OCI-LY7 (cell line): ENCODE results near the gene METAP2. TPM values are rescaled to one million over a fixed set of nuclear protein-coding genes. Genes with fewer than 3 reads are reported as not detected.
A peak's percentile ranks its signal among the peaks of the same experiment; 100 is the strongest.

Source experiments
- BruUV-seq: library from RNA; stranded (reverse); fragments of 400-500 nt; replicated peaks from 2 replicates; lab custom pipeline; 2021; lab: Mats Ljungman, UMichigan
- CTCF ChIA-PET: fragments of 300-600 bp; sonication (Branson Sonifier 250); formaldehyde crosslinking; loops from one replicate; lab custom pipeline; 2022; ENCODE audit warnings: antibody characterized with exemption; ENCODE audit not compliant: unreplicated experiment; lab: Charles Lee
- POLR2A ChIA-PET: fragments of 300-600 bp; sonication (Branson Sonifier 250); formaldehyde crosslinking; loops from one replicate; lab custom pipeline; 2022; ENCODE audit warnings: antibody characterized with exemption; lab: Charles Lee
- DNase-seq: peaks from one replicate; pipeline ENCODE4 v3.0.0-alpha.2; 2015; ENCODE audit warnings: low spot score
- H2AFZ ChIP-seq: fragments of 200-600 bp; sonication (generic), shearing (Covaris generic); 2 replicates; pipeline ENCODE4 v1.6.1; 2014; ENCODE audit warnings: mild to moderate bottlenecking, antibody characterized with exemption, low read length, moderate library complexity
- H3K27ac ChIP-seq: fragments of 200-600 bp; sonication (generic); 2 replicates; pipeline ENCODE4 v1.5.1; 2014; ENCODE audit warnings: mixed run types, low read depth, mild to moderate bottlenecking, moderate library complexity, low read length, inconsistent platforms; ENCODE audit not compliant: poor library complexity, severe bottlenecking
- H3K36me3 ChIP-seq: fragments of 200-600 bp; sonication (generic); 2 replicates; pipeline ENCODE4 v1.6.1; 2014; ENCODE audit warnings: mild to moderate bottlenecking, antibody characterized with exemption, low read length, moderate library complexity, mixed read lengths; ENCODE audit not compliant: insufficient read depth
- H3K4me1 ChIP-seq: fragments of 200-600 bp; sonication (generic); 2 replicates; pipeline ENCODE4 v1.5.1; 2014; ENCODE audit warnings: mild to moderate bottlenecking, low read length; ENCODE audit not compliant: insufficient read depth, poor library complexity, severe bottlenecking
- H3K4me2 ChIP-seq: fragments of 200-600 bp; sonication (generic); 2 replicates; pipeline ENCODE4 v1.6.1; 2014; ENCODE audit warnings: mild to moderate bottlenecking, low read length
- H3K4me3 ChIP-seq: fragments of 200-600 bp; sonication (generic); 2 replicates; pipeline ENCODE4 v1.5.1; 2014; ENCODE audit warnings: mild to moderate bottlenecking, low read depth, low read length; ENCODE audit not compliant: poor library complexity, severe bottlenecking
- H3K79me2 ChIP-seq: fragments of 200-600 bp; sonication (generic); 2 replicates; pipeline ENCODE4 v1.6.1; 2016; ENCODE audit warnings: low read depth, mild to moderate bottlenecking, low read length, moderate library complexity, mixed read lengths; ENCODE audit not compliant: insufficient read depth
- H3K9me2 ChIP-seq: fragments of 200-600 bp; sonication (generic); 2 replicates; pipeline ENCODE4 v1.6.1; 2016; ENCODE audit warnings: mild to moderate bottlenecking, low read length, mixed read lengths; ENCODE audit not compliant: insufficient read depth
- H3K9me3 ChIP-seq: fragments of 200-600 bp; sonication (generic); 2 replicates; pipeline ENCODE4 v1.6.1; 2014; ENCODE audit warnings: mild to moderate bottlenecking, mixed run types, low read length, mixed read lengths
- H4K20me1 ChIP-seq: fragments of 200-600 bp; sonication (generic); 2 replicates; pipeline ENCODE4 v1.6.1; 2014; ENCODE audit warnings: mild to moderate bottlenecking, antibody characterized with exemption, low read length, moderate library complexity, mixed read lengths; ENCODE audit not compliant: insufficient read depth
- EZH2phosphoT487 ChIP-seq: fragments of 200-600 bp; sonication (generic); IDR thresholded peaks from 2 replicates; pipeline ENCODE4 v1.6.1; 2018; ENCODE audit warnings: low read depth, borderline replicate concordance, mild to moderate bottlenecking, mixed run types, antibody characterized with exemption, low read length, moderate library complexity, mixed read lengths
- intact Hi-C: fragments of 100-400 bp; cut with micrococcal nuclease; formaldehyde crosslinking; loops from one replicate; pipeline ENCODE4 v1.10.0; 2022; ENCODE audit not compliant: unreplicated experiment
- total RNA-seq, 2 experiments: library from RNA; depleted of rRNA in 1 of 2; stranded (reverse); fragments of >200 nt in 1 of 2; shearing (Covaris generic) in 1 of 2; gene quantifications; 2 replicates each; pipeline ENCODE4 v1.2.3, GENCODE V29; 2014 to 2022
- TF ChIP-seq, protein P1 (sequence below): fragments of 200-600 bp; sonication (generic); conservative IDR thresholded peaks from 2 replicates; pipeline ENCODE4 v1.5.1; 2014; ENCODE audit warnings: mild to moderate bottlenecking, antibody characterized with exemption, low read length, moderate library complexity, mixed read lengths

Gene METAP2
- total RNA-seq, 2 experiments from 2014 or later = 90.3 to 177 TPM

DNA sequence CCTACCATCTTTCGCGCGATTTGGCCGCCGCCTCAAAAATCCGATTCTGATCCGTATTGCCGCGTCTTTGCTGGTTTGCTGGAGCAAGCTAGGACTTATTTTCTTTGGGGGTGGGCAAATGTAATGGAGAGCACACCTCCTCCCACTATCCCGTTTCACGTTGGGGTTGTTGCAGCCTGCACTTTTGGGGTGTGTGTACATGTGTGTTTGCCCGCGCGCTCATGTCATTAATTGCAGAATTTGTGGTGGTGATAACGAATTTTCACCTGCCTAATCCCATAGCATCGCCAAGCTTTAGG is 657 bp downstream of the METAP2 start:
- Histone ChIP-seq H3K36me3 (peaks cover 57% of the 10 kb centered on the region), H3K4me2 (peak overlapping the region; percentile 95), H3K9me3 (0 out of 2 replicates have a peak, but pooled peaks cover 4% of the 10 kb centered on the region), H3K4me3 (peak overlapping the region; percentile 97), H2AFZ (peak overlapping the region; percentile 10; the same call in 1 of the 2 replicates), H3K27ac (peak overlapping the region; percentile 80), H4K20me1 (peaks cover 10% of the 10 kb centered on the region), H3K9me2 (no peaks in the 10 kb centered on the region), H3K79me2 (peaks cover 66% of the 10 kb centered on the region), H3K4me1 (peaks cover 51% of the 10 kb centered on the region)
- CTCF ChIA-PET = no interaction called here
- POLR2A ChIA-PET = interaction anchor here (0.5 to 4.8 kb wide), 23 partner anchors 8 to 875 kb away, joined by 3 to 35 read pairs (median 7); partner anchors contain the start of gene CCDC38
- peak; percentile 32 for DNase-seq
- no peak for TF ChIP-seq EZH2phosphoT487
- TF ChIP-seq, protein P1, sequence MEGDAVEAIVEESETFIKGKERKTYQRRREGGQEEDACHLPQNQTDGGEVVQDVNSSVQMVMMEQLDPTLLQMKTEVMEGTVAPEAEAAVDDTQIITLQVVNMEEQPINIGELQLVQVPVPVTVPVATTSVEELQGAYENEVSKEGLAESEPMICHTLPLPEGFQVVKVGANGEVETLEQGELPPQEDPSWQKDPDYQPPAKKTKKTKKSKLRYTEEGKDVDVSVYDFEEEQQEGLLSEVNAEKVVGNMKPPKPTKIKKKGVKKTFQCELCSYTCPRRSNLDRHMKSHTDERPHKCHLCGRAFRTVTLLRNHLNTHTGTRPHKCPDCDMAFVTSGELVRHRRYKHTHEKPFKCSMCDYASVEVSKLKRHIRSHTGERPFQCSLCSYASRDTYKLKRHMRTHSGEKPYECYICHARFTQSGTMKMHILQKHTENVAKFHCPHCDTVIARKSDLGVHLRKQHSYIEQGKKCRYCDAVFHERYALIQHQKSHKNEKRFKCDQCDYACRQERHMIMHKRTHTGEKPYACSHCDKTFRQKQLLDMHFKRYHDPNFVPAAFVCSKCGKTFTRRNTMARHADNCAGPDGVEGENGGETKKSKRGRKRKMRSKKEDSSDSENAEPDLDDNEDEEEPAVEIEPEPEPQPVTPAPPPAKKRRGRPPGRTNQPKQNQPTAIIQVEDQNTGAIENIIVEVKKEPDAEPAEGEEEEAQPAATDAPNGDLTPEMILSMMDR = no peak
- intact Hi-C loops = loop anchor here (2.0 kb wide), 2 partner anchors 132 to 258 kb away; partner anchors contain the start of genes FGD6 and VEZT
- BruUV-seq = no TSS peak

DNA sequence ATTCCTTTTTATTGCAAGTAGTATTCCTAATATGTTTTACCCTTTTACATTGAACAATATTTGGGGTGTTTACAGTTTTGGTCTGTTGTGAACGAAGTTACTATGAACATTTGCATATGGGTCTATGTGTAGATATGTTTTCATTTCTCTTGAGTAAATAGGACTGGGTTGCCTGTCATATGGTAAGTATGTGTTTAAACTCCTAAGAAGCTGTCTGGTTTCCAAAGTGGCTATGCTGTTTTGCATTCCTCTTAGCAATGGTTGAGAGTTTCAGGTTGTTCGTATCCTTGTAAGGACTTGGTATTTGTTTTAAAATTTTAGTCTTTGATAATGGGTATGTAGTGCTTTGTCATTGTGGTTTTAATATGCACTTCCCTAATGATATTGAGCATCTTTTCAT is 6.3 kb downstream of the METAP2 start:
- intact Hi-C loops = no loop called here
- CTCF ChIA-PET = no interaction called here
- H3K36me3 ChIP-seq = peaks cover 100% of the 10 kb centered on the region
- POLR2A ChIA-PET = no interaction called here
- H4K20me1 ChIP-seq = peaks cover 25% of the 10 kb centered on the region
- 0 out of 2 replicates have a peak, but pooled peaks cover 4% of the 10 kb centered on the region for H3K9me3 ChIP-seq
- peaks cover 55% of the 10 kb centered on the region for H3K4me1 ChIP-seq
- TF ChIP-seq EZH2phosphoT487 = no peak
- TF ChIP-seq, protein P1 = no peak
- no peak overlapping the region for H2AFZ ChIP-seq
- no peak for DNase-seq
- H3K79me2 ChIP-seq = peaks cover 100% of the 10 kb centered on the region
- peak overlapping the region; percentile 14; the same call in 1 of the 2 replicates for H3K4me2 ChIP-seq
- no peak overlapping the region for H3K4me3 ChIP-seq
- H3K27ac ChIP-seq = no peak overlapping the region
- no TSS peak for BruUV-seq
- no peaks in the 10 kb centered on the region for H3K9me2 ChIP-seq

DNA sequence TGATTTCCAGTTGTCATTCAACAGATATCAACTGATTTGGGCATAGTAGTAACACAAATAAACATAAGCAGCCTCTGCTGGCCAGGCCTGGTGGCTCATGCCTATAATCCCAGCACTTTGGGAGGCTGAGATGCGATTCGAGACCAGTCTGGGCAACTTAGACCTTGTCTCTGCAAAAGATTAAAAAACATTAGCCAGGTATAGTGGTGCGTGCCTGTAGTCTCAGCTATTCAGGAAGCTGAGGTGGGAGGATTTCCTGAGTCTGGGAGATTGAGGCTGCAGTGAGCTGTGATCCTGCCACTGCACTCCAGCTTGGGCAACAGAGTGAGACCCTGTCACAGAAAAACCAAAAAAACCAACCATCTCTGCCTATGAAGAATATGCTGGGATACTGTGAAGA is 7.1 kb downstream of the METAP2 start:
- BruUV-seq = no TSS peak
- no peak for DNase-seq
- peaks cover 99% of the 10 kb centered on the region for H3K36me3 ChIP-seq
- H4K20me1 ChIP-seq = peaks cover 18% of the 10 kb centered on the region
- TF ChIP-seq, protein P1 = 0 out of 2 replicates have a peak, but pooled peaks have one; percentile 15
- TF ChIP-seq EZH2phosphoT487 = no peak
- no peaks in the 10 kb centered on the region for H3K9me2 ChIP-seq
- peak overlapping the region; percentile 14; the same call in 1 of the 2 replicates for H3K4me2 ChIP-seq
- POLR2A ChIA-PET = interaction anchor here (1.2 kb wide), 1 partner anchor 142 kb away, joined by 3 read pairs; no protein-coding TSS in a partner anchor
- intact Hi-C loops = no loop called here
- CTCF ChIA-PET = no interaction called here
- H2AFZ ChIP-seq = no peak overlapping the region
- peaks cover 47% of the 10 kb centered on the region for H3K4me1 ChIP-seq
- peaks cover 98% of the 10 kb centered on the region for H3K79me2 ChIP-seq
- no peaks in the 10 kb centered on the region for H3K9me3 ChIP-seq
- H3K4me3 ChIP-seq = no peak overlapping the region
- H3K27ac ChIP-seq = peak overlapping the region; percentile 13
